Cortex of kidney (tissue), 1 donor: ENCODE data around the gene CCDC43.
"Not testable (repeated sequence)": the region's sequence is repeated elsewhere in the genome, so short reads cannot be mapped to it uniquely, and the experiment has no call there.

Experiments used
- DNase-seq: peaks from one replicate; lab custom pipeline; 2025; lab: John Stamatoyannopoulos, UW

The CCDC43 gene

GRCh38 chr17:44672479-44673093, 17.0 kb downstream of the CCDC43 start:
- no peak for DNase-seq

DNA sequence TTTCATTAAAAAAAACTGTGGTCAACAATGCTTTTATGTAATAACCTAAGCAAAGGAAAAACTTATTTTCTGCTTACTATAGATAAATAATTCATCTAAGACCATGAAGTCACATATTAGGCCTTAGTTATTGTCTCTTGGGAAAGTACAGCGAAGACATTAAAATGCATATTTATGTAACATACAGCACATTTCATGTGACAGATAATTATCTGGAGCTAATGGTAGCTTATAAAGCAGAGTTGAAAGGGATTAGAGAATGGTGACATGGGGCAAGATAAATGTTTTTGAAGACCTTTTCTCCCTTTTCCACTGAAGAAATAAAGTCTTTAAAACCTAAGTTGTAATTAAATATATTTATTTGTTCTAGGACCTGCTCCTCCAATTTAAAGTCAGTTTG, 23.6 kb downstream of the CCDC43 start:
- DNase-seq, result no peak

GRCh38 chr17:44664867-44665266, 24.7 kb downstream of the CCDC43 start:
- DNase-seq, result no peak

- no peak for DNase-seq
Measured at GRCh38 chr17:44663095-44663494, 26.5 kb downstream of the CCDC43 start.

- DNase-seq, result no peak
Measured at GRCh38 chr17:44661835-44662234, 27.7 kb downstream of the CCDC43 start.

- DNase-seq, result no peak
Measured at GRCh38 chr17:44655983-44656710, 33.4 kb downstream of the CCDC43 start, which contains the start of gene MEIOC. MEIOC (plus strand) TSS chr17:44656468; CDS start chr17:44656614, 146 bp downstream.

DNA sequence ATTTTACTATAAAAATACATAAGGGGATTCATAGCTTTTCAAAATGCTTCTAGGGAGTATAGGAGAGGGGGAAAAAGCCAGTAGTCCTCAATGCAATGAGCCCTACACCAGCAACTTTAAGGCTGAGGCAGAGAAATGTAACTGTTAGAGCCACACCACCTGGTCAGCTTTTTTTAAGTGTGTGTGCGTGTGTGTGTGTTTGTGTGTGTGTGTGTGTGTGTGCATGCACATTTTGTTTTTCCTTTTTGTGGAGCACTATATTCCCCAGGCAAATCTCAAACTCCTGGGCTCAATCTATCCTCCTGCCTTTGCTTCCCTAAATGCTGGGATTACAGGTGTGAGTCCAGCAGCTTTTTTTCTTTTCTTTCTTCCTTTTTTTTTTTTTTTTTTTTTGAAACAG, 35.6 kb downstream of the CCDC43 start:
- no peak for DNase-seq

- DNase-seq, result no peak
Measured at GRCh38 chr17:44653384-44653783, 36.2 kb downstream of the CCDC43 start.

DNA sequence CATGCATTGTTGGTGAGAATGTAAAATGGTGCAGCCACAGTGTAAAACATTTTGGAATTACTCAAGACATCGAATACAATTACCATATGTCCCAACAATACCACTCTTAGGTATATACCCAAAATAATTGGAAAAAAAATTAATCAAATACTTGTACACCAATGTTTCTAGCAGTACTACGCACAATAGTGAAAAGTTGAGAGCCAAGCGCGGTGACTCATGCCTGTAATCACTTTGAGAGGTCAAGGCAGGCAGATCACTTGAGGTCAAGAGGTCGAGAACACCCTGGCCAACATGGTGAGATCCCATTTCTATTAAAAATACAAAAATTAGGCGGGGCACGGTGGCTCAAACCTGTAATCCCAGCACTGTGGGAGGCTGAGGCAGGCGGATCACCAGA, 36.8 kb downstream of the CCDC43 start:
- DNase-seq, result no peak

DNA sequence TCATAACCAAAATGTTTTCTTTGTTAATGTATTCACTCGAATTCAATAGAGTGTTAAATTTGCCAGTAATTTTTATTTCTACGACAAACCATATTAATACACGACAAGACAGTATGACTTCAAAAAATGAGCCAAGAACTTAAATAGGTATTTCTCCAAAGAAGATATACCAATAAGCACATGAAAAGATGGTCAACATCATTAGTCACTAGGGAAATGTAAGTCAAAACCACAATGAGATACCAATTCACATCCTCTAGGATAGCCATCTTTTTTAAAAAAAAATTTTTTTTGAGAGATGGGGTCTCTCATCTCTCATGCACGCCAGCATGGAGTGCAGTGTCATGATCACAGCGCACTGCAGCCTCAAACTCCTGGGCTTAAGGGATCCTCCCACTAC, 38.3 kb downstream of the CCDC43 start:
- no peak for DNase-seq

- DNase-seq, result no peak
Measured at GRCh38 chr17:44648963-44649362, 40.6 kb downstream of the CCDC43 start.

GRCh38 chr17:44647736-44648135, 41.8 kb downstream of the CCDC43 start:
- DNase-seq, result no peak

DNA sequence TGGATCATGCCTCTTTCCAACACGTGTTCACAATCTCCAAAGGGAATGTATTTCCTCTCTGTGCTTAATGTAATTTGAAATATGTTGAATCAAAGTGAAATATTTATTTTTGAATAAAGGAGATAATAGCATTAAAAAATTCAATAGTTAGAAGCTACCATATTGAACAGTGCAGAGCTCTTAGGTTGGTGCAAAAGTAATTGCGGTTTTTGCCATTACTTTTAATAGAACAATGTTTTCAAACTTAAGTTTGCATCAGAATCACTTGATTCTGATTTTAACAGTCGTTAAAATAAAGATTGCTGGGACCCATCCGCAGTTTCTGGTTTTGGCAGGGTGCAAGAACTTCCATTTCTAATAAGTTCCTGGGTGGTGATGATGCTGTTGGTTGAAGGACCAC, 43.3 kb downstream of the CCDC43 start:
- no peak for DNase-seq

DNA sequence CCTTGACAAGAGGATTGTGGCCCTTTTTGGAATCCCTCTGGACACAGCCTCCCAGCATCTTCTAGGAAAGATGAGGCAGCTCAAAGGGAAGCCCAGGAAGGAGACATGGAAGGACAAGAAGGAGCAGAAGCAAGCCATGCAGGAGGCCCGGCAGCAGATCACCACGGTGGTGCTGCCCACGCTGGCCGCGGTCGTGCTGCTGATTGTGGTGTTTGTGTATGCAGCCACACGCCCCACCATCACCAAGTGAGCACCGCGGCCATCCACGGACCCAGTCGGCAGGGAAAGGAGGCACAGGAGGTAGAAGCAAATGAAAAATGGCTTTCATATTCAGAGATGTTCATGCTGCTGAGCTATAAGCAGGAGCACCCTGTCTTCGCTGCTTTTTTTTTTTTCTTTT, 44.2 kb downstream of the CCDC43 start:
- no peak for DNase-seq

DNA sequence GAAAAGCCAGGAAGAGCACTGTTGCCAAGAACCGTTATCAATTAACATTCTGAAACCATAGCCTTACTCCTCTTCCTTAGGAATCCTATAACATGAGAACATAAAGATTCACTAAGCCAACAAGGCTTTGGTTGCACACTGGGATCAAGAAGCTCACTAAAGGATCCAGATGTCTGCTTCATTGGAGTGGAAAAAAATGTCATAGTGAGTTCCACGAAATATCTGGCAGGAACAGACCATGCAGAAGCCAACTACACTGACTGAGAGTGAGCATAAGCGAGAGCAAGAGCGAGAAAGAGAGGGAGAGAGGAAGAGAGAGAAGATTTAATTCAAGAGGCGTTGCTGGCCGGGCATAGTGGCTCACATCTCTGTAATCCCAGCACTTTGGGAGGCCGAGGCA, 46.7 kb downstream of the CCDC43 start:
- DNase-seq, result no peak

GRCh38 chr17:44637066-44637465, 52.5 kb downstream of the CCDC43 start:
- DNase-seq, result no peak

DNA sequence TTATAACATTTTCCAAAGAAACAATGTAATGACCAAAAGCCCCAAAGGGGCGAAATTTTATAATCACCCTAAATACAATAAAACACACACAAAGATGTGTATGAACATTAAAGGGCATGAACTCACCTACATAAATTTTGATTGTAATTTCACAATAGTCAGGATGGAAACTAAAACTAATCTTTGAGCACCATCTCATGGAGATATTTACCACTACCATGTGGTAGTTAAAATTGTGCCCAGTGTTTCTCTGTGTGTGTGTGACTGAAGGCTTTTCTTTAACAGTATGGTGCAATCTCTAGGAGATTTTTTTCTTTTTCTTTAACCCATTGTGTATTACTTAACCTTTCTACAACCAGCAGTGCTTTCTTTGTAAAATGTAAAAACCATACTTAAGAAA, 53.0 kb downstream of the CCDC43 start:
- DNase-seq, result no peak

DNA sequence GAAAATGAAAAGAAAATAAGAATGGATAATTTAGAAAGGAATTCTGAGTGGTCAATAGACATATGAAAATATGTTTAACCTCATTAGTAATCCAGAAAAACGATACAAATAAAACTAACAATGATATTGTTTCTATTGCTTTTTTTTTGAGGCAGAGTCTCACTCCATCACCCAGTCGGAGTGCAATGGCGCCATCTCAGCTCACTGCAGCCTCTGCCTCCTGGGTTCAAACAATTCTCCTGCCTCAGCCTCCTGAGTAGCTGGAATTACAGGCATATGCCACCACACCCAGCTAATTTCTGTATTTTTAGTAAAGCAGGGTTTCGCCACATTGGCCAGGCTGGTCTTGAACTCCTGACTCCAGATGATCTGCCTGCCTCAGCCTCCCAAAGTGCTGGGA, 55.2 kb downstream of the CCDC43 start:
- not testable (repeated sequence) for DNase-seq

- no peak for DNase-seq
Measured at GRCh38 chr17:44633998-44634397, 55.6 kb downstream of the CCDC43 start.

GRCh38 chr17:44630703-44631102, 58.9 kb downstream of the CCDC43 start:
- no peak for DNase-seq

GRCh38 chr17:44629314-44629713, 60.3 kb downstream of the CCDC43 start:
- DNase-seq, result no peak

DNA sequence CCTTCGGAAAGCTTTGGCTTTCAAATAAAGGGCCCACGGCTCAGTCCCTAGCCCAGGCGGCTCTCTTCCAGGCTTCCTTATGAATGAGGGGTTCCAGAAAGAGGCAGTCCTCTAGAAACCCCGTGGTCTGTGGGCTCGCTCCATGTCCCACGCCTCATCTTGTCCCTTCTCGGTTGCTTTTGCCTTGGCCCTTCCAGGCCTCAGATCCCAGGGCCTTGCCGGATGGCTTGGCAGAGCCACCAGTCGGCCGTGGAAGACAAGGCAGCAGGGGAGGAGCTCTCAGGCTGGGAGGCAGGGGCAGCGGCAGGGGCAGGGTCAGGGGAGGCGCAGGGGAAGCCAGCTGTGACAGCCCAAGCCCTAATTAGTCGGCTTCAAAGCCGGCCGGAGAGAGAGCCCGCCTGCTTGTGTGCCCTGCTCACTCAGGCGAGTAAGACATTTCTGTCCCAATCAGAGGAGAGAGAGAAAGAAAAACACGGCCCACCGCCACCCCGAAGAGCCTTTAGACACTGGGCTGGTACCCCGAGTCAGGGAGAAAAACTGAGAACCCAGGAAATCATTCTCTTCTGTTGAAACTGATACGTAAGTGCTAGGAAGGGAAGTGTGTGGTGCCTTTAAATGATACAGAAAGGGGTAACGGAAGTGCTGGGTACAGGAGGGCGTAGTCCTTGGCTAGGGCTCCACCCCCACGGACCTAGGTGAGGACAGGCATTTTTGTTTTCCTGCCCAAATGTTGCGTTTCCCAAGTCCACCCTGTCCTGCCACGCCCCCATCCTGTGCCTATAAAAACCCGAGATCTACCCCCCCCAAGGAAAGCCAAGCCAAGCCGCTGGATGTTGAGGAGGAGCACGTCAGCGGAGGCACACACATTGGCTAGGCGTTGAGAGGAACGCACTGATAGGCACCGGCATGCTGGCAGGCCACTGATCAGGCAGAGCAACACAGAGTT, 61.1 kb downstream of the CCDC43 start:
- no peak for DNase-seq
